ENCODE data around the gene QPRT.
"Not testable (repeated sequence)": the region's sequence is repeated elsewhere in the genome, so short reads cannot be mapped to it uniquely, and the experiment has no call there.

Gene QPRT

DNA sequence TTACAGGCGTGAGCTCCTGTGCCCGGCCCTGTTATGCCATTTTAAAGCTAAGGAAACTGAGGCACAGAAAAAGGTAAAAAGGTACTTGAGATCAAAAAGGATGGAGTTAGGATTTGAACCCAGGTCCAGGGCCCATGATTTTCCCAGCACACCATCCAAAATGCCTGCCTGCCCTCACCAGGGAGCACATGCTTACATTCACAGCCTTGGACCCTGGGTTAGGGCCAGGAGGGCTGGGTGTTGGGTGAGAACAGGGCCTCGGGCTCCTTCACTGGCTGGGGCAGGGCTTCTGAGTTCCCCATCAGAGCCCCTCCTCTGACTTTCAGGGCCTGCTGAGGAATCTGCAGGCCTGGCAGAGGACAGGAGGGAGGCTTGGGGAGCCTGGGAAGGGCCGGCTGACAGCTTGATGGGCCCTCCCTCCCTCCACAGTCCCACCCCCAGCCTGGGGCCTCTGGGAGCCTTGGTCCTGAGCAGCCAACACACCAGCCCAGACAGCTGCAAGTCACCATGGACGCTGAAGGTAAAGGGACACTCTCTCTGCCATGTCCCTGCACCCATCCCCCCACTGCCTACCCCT is at the start of gene QPRT:
QPRT (plus strand) TSS at position 490 of the 577 bp plus-strand sequence; CDS start at position 508, 18 bp downstream.
- no peak within 1 kb of the TSS for H3K27ac ChIP-seq
- H3K4me1 ChIP-seq (ENCODE audit: control insufficient read depth in 1 of 2, insufficient read depth in 1 of 2, low read depth in 1 of 2, low read length in 1 of 2) = peaks cover 17 to 28% of the 10 kb centered on the region in 2 experiments

DNA sequence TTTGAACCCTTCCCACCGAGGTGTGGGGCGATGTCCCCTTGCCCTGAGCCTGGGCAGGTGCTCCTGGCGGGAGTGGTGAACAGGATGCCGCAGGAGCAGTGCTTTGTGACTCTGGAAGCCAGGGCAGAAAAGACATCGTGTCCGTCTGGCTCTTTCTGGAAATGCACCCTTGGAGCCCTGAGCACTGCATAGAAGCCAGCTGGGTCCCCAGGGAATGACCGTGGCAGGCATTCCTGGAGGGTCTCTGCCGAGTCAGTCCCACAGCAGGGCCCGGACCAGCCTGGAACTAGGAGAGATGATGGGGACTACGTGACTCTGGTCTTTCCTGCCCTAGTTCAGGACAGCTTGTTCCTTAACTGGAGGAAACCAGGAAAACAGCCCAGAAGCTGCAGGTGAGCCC is 49.7 kb upstream of the QPRT start:
- H3K4me3 ChIP-seq (ENCODE audit: low read depth in 1 of 2, low read length in 1 of 2); H3K27ac ChIP-seq; H3K36me3 ChIP-seq; H3K9me3 ChIP-seq; H3K27me3 ChIP-seq: not testable (repeated sequence)
- H3K4me1 ChIP-seq (ENCODE audit: control insufficient read depth in 1 of 2, insufficient read depth in 1 of 2, low read depth in 1 of 2, low read length in 1 of 2) = peaks cover 12% of the 10 kb centered on the region in 2 experiments

More for the DNA sequence above, at the start of gene QPRT:
- H3K9me3 ChIP-seq = no peaks in the 10 kb centered on the region
- H3K36me3 ChIP-seq = no peaks in the 10 kb centered on the region
- TF ChIP-seq, protein P1, sequence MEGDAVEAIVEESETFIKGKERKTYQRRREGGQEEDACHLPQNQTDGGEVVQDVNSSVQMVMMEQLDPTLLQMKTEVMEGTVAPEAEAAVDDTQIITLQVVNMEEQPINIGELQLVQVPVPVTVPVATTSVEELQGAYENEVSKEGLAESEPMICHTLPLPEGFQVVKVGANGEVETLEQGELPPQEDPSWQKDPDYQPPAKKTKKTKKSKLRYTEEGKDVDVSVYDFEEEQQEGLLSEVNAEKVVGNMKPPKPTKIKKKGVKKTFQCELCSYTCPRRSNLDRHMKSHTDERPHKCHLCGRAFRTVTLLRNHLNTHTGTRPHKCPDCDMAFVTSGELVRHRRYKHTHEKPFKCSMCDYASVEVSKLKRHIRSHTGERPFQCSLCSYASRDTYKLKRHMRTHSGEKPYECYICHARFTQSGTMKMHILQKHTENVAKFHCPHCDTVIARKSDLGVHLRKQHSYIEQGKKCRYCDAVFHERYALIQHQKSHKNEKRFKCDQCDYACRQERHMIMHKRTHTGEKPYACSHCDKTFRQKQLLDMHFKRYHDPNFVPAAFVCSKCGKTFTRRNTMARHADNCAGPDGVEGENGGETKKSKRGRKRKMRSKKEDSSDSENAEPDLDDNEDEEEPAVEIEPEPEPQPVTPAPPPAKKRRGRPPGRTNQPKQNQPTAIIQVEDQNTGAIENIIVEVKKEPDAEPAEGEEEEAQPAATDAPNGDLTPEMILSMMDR (IDR thresholded peaks at IDR 0.05) = no peak
- H3K4me3 ChIP-seq (ENCODE audit: low read depth in 1 of 2, low read length in 1 of 2) = no peak within 1 kb of the TSS
- H3K27me3 ChIP-seq = no peaks in the 10 kb centered on the region

DNA sequence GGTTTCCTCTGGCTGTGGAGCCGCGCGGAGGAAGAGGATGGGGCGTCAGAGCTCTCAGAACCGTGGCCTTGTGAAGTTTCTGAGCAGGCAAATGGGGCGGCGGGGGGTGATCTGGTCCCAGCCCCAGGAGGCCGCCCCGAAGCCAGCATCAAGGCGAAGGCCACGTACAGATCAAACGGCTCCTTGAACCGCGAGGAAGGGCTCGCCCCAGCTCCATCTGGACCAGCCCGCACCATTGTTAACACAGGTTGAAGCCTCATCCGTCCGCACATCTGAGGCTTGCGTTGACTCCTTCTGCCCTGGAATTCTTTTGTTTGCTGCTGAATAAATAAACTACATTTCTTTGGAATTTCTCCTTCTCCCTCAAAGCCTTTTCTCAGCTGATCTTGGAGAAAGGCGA is 47.3 kb upstream of the QPRT start:
- H3K4me3 ChIP-seq (ENCODE audit: low read depth in 1 of 2, low read length in 1 of 2); H3K9me3 ChIP-seq: not testable (repeated sequence)
- peaks cover 12% of the 10 kb centered on the region in 2 experiments for H3K4me1 ChIP-seq (ENCODE audit: control insufficient read depth in 1 of 2, insufficient read depth in 1 of 2, low read depth in 1 of 2, low read length in 1 of 2)

DNA sequence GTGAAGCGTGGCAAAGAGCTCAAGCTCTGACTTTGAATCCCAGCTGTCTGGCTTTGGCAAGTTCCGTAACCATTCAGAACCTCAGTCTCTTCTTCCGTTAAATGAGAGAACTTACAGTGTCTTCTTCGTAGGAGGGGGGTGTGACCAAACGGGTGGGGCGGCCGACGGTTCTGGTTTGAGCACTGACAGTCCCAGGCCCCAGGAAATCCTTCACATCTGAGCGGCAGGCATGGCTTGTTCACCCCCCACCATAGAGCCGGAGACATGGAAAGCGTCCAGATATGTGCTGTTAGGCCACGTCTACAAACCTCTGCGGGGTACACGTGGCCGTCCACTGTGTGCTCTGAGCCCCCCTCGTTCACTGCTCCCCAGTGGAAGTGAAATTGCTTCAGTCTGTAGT is 43.1 kb upstream of the QPRT start:
- not testable (repeated sequence) for H3K4me3 ChIP-seq (ENCODE audit: low read depth in 1 of 2, low read length in 1 of 2); H3K27me3 ChIP-seq; H3K4me1 ChIP-seq (ENCODE audit: control insufficient read depth in 1 of 2, insufficient read depth in 1 of 2, low read depth in 1 of 2, low read length in 1 of 2); H3K9me3 ChIP-seq; H3K36me3 ChIP-seq; H3K27ac ChIP-seq

More for the DNA sequence above, 47.3 kb upstream of the QPRT start:
- not testable (repeated sequence) for H3K36me3 ChIP-seq, H3K27me3 ChIP-seq, H3K27ac ChIP-seq

DNA sequence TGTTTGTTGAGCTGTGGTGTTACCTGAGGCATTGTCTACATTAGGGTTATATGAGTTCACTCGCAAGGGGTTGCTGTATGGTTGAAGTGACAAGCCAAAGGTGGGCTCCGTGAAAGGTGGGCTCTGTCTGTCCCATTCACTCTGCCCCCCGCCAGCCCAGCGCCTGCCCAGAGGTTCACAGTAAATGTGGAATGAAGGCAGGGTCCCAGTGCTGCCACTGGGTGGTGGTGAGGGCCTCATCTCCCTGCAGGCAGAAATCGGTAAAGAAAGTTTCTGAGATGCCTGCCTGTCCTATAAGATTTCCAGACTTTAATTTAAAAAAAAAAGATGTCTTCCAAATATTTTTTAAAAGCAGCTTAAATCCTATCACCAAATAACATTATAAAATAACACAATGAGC is 42.6 kb upstream of the QPRT start:
- H3K27me3 ChIP-seq; H3K9me3 ChIP-seq; H3K36me3 ChIP-seq; H3K27ac ChIP-seq; H3K4me1 ChIP-seq (ENCODE audit: control insufficient read depth in 1 of 2, insufficient read depth in 1 of 2, low read depth in 1 of 2, low read length in 1 of 2); H3K4me3 ChIP-seq (ENCODE audit: low read depth in 1 of 2, low read length in 1 of 2): not testable (repeated sequence)

DNA sequence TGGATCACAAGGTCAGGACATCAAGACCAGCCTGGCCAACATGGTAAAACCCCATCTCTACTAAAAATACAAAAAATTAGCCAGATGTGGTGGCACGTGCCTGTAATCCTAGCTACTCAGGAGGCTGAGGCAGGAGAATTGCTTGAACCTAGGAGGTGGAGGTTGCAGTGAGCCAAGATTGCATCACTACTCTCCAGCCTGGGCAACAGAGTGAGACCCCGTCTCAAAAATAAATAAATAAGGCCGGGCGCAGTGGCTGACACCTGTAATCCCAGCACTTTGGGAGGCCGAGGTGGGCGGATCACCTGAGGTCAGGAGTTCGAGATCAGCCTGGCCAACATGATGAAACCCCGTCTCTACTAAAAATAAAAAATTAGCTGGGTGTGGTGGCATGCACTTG is 40.2 kb upstream of the QPRT start:
- H3K36me3 ChIP-seq; H3K4me1 ChIP-seq (ENCODE audit: control insufficient read depth in 1 of 2, insufficient read depth in 1 of 2, low read depth in 1 of 2, low read length in 1 of 2); H3K27ac ChIP-seq; H3K27me3 ChIP-seq; H3K4me3 ChIP-seq (ENCODE audit: low read depth in 1 of 2, low read length in 1 of 2); H3K9me3 ChIP-seq: not testable (repeated sequence)

DNA sequence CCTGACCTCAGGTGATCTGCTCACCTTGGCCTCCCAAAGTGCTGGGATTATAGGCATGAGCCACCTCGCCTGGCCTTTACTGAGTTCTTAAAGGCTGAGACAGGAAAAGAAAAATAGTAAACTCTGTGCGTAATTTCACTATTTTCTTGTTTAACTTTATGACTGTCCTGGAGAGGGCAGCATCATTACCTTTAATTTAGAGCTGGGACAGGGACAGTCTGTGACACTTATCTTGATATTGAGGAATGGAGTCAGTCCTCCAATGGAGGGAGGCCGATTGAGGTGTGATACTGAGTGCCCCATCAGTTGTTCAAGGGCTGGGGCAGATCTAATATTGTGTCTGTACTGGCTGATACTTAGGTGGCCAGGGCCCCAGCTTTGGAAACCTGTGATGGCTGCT is 37.4 kb upstream of the QPRT start:
- Histone ChIP-seq H3K36me3 (no peaks in the 10 kb centered on the region), H3K4me3 (ENCODE audit: low read depth in 1 of 2, low read length in 1 of 2) (no peak overlapping the region), H3K4me1 (ENCODE audit: control insufficient read depth in 1 of 2, insufficient read depth in 1 of 2, low read depth in 1 of 2, low read length in 1 of 2) (peaks cover 5 to 13% of the 10 kb centered on the region in 2 experiments), H3K27ac (no peak overlapping the region), H3K27me3 (no peaks in the 10 kb centered on the region), H3K9me3 (no peaks in the 10 kb centered on the region)
- TF ChIP-seq, protein P1 (IDR thresholded peaks at IDR 0.05) = no peak

DNA sequence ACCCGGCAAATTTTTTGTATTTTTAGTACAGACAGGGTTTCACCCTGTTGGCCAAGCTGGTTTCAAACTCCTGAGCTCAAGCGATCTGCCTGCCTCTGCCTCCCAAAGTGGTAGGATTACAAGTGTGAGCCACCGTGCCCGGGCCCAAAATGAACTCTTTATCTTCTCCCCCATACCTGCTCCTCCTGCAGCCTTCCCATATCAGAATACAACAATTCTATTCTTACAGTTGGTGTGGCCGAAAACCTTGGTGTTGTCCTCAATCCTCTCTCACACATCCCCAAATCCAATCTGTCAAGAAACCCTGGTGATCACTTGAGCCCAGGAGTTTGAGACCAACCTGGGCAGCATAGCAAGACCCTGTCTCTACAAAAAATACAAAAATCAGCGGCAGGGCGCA is 35.4 kb upstream of the QPRT start:
- Histone ChIP-seq H3K4me1 (ENCODE audit: control insufficient read depth in 1 of 2, insufficient read depth in 1 of 2, low read depth in 1 of 2, low read length in 1 of 2) (peaks cover 5 to 13% of the 10 kb centered on the region in 2 experiments), H3K27me3 (no peaks in the 10 kb centered on the region), H3K4me3 (ENCODE audit: low read depth in 1 of 2, low read length in 1 of 2) (no peak overlapping the region), H3K9me3 (no peaks in the 10 kb centered on the region), H3K27ac (no peak overlapping the region), H3K36me3 (no peaks in the 10 kb centered on the region)
- TF ChIP-seq, protein P1 (IDR thresholded peaks at IDR 0.05) = no peak

Measured in neutrophil (primary cell).